ENCODE results near the gene DLG1. TPM values are rescaled to one million over a fixed set of nuclear protein-coding genes. Genes with fewer than 3 reads are reported as not detected.

The DLG1 gene
- total RNA-seq, 4 donors from 2014 or later: 71.4 to 96.7 (median 88.5) TPM

DNA sequence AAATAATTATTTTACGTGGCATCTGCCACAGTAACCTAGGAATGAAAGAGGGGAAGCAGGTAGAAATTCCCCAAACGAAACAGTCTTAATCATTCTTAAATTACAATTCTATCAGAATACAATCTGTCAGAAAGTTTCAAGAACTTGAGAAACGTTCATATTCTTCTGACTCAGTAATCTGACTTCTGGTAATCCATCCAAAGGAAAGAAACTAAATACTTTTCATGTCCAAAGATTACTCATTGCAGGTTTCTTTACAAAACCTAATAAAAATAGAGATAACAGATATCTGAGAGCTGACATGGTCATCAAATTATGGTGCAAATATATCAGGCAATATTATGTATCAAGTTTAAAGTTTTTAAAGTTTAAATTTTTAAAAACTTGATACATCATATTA, 109.4 kb downstream of the DLG1 start:
- TF ChIP-seq, protein P1, sequence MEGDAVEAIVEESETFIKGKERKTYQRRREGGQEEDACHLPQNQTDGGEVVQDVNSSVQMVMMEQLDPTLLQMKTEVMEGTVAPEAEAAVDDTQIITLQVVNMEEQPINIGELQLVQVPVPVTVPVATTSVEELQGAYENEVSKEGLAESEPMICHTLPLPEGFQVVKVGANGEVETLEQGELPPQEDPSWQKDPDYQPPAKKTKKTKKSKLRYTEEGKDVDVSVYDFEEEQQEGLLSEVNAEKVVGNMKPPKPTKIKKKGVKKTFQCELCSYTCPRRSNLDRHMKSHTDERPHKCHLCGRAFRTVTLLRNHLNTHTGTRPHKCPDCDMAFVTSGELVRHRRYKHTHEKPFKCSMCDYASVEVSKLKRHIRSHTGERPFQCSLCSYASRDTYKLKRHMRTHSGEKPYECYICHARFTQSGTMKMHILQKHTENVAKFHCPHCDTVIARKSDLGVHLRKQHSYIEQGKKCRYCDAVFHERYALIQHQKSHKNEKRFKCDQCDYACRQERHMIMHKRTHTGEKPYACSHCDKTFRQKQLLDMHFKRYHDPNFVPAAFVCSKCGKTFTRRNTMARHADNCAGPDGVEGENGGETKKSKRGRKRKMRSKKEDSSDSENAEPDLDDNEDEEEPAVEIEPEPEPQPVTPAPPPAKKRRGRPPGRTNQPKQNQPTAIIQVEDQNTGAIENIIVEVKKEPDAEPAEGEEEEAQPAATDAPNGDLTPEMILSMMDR (IDR thresholded peaks at IDR 0.05): no peak
- TF ChIP-seq POLR2A (IDR thresholded peaks at IDR 0.05): no peak
- WGBS, 2 donors: 70 to 72% methylated on average over 3 of the region's 3 CpGs
- intact Hi-C loops (cut with DNase I; ENCODE audit: low total_unique reads): loop anchor here (10.0 kb wide), 1 partner anchor 184 kb away; no protein-coding TSS in a partner anchor
- H3K4me3 ChIP-seq (ENCODE audit: low read depth, poor library complexity, severe bottlenecking): no peak overlapping the region
- no peak for DNase-seq (ENCODE audit: low spot score in 2 of 2)

GRCh38 chr3:197186887-197187588, 111.4 kb downstream of the DLG1 start:
- intact Hi-C loops (cut with DNase I; ENCODE audit: low total_unique reads): loop anchor here (10.0 kb wide), 1 partner anchor 182 kb away; no protein-coding TSS in a partner anchor
- TF ChIP-seq, protein P1 (IDR thresholded peaks at IDR 0.05): no peak
- TF ChIP-seq POLR2A (IDR thresholded peaks at IDR 0.05): no peak
- 70 to 97% methylated on average over 1 of the region's 1 CpG for WGBS, 2 donors
- no peak overlapping the region for H3K4me3 ChIP-seq (ENCODE audit: low read depth, poor library complexity, severe bottlenecking)
- DNase-seq (ENCODE audit: low spot score in 2 of 2): peak in 1 of 2 donors; percentile 23

DNA sequence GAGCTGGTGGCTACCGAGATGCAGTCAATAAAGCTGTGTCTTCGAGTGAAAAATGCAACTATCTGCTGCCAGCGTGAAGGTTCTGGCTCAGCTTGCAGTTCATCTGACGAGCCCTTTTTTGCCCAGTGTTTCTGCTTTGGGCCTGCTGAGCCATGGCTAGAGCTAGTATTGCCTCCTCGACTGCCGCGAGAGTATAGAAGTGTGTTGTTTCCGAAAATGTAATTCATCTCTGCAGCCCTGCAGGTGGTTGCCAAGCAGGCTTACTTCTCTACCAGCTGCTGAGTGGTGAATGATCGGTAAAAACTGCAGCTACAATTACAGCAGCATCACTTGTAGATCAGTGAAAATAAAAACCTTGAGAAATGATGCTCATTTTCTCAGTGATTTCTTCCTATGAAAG, 114.8 kb downstream of the DLG1 start:
- H3K4me3 ChIP-seq (ENCODE audit: low read depth, poor library complexity, severe bottlenecking): no peak overlapping the region
- TF ChIP-seq, protein P1 (IDR thresholded peaks at IDR 0.05): no peak
- TF ChIP-seq POLR2A (IDR thresholded peaks at IDR 0.05): no peak
- no peak for DNase-seq (ENCODE audit: low spot score in 2 of 2)
- intact Hi-C loops (cut with DNase I; ENCODE audit: low total_unique reads): loop anchor here (10.0 kb wide), 1 partner anchor 179 kb away; no protein-coding TSS in a partner anchor
- 85 to 86% methylated on average over 9 of the region's 9 CpGs for WGBS, 2 donors

- WGBS, 2 donors: 63 to 71% methylated on average over 6 of the region's 6 CpGs
- H3K4me3 ChIP-seq (ENCODE audit: low read depth, poor library complexity, severe bottlenecking): no peak overlapping the region
- intact Hi-C loops (cut with DNase I; ENCODE audit: low total_unique reads): loop anchor here (10.0 kb wide), 1 partner anchor 177 kb away; no protein-coding TSS in a partner anchor
- DNase-seq (ENCODE audit: low spot score in 2 of 2): no peak
- TF ChIP-seq, protein P1 (IDR thresholded peaks at IDR 0.05): no peak
- TF ChIP-seq POLR2A (IDR thresholded peaks at IDR 0.05): no peak
These were observed 116.7 kb downstream of the DLG1 start for GRCh38 chr3:197181741-197182140.

- TF ChIP-seq POLR2A (IDR thresholded peaks at IDR 0.05): no peak
- TF ChIP-seq, protein P1 (IDR thresholded peaks at IDR 0.05): no peak
- intact Hi-C loops (cut with DNase I; ENCODE audit: low total_unique reads): no loop called here
- no peak for DNase-seq (ENCODE audit: low spot score in 2 of 2)
- 94% methylated on average over 5 of the region's 5 CpGs for WGBS, 2 donors
- no peak overlapping the region for H3K4me3 ChIP-seq (ENCODE audit: low read depth, poor library complexity, severe bottlenecking)
These were observed 119.4 kb downstream of the DLG1 start for GRCh38 chr3:197178998-197179397.
